ENCODE data around the gene CCDC71.

CCDC71 gene
- 5.7 to 11.4 (median 10.7) reads per million in 4 donors for total RNA-seq

GRCh38 chr3:49165771-49166751 is at the start of gene CCDC71:
CCDC71 (minus strand) TSS chr3:49166331; CDS start chr3:49164208, 2,123 bp downstream.
- peak; percentile 44 to 84 (median 59) for DNase-seq

- DNase-seq: no peak
Measured at GRCh38 chr3:49213998-49214397, 47.9 kb upstream of the CCDC71 start.

GRCh38 chr3:49213541-49213943 is 47.4 kb upstream of the CCDC71 start:
- no peak for DNase-seq

- DNase-seq: no peak
Measured at GRCh38 chr3:49199900-49200281, 33.8 kb upstream of the CCDC71 start.

- DNase-seq: no peak
Measured at GRCh38 chr3:49199239-49199899, 33.2 kb upstream of the CCDC71 start.

- no peak for DNase-seq
Measured at GRCh38 chr3:49198611-49199230, 32.6 kb upstream of the CCDC71 start.

- no peak for DNase-seq
Measured at GRCh38 chr3:49198161-49198560, 32.0 kb upstream of the CCDC71 start.

- DNase-seq: no peak
Measured at GRCh38 chr3:49191741-49192140, 25.6 kb upstream of the CCDC71 start.

- DNase-seq: no peak
Measured at GRCh38 chr3:49183873-49184272, 17.7 kb upstream of the CCDC71 start.

- no peak for DNase-seq
Measured at GRCh38 chr3:49182682-49183081, 16.6 kb upstream of the CCDC71 start.

GRCh38 chr3:49181351-49181750 is 15.2 kb upstream of the CCDC71 start:
- no peak for DNase-seq

- no peak for DNase-seq
Measured at GRCh38 chr3:49180116-49180515, 14.0 kb upstream of the CCDC71 start.

- DNase-seq: no peak
Measured at GRCh38 chr3:49177073-49177472, 10.9 kb upstream of the CCDC71 start.

GRCh38 chr3:49175530-49175929 is 9.4 kb upstream of the CCDC71 start:
- DNase-seq: no peak

- DNase-seq: no peak
Measured at GRCh38 chr3:49174397-49174985, 8.4 kb upstream of the CCDC71 start.

- no peak for DNase-seq
Measured at GRCh38 chr3:49173792-49174170, 7.7 kb upstream of the CCDC71 start.

- DNase-seq: no peak
Measured at GRCh38 chr3:49173116-49173791, 7.1 kb upstream of the CCDC71 start.

- no peak for DNase-seq
Measured at GRCh38 chr3:49172551-49173041, 6.5 kb upstream of the CCDC71 start.

GRCh38 chr3:49171775-49172500 is 5.8 kb upstream of the CCDC71 start:
- DNase-seq: no peak

GRCh38 chr3:49171119-49171774 is 5.1 kb upstream of the CCDC71 start, which contains the start of gene KLHDC8B:
KLHDC8B (plus strand) TSS chr3:49171598; CDS start chr3:49172770, 1,172 bp downstream.
- DNase-seq: peak; percentile 58 to 77 (median 74)

- no peak for DNase-seq
Measured at GRCh38 chr3:49170744-49171118, 4.6 kb upstream of the CCDC71 start.
